ENCODE results near the gene C1QB. TPM values are rescaled to one million over a fixed set of nuclear protein-coding genes. Genes with fewer than 3 reads are reported as not detected.
A peak's percentile ranks its signal among the peaks of the same experiment; 100 is the strongest.
"Not testable (repeated sequence)": the region's sequence is repeated elsewhere in the genome, so short reads cannot be mapped to it uniquely, and the experiment has no call there.

The C1QB gene
- total RNA-seq, 1 experiment from 2014 or later: not detected

DNA sequence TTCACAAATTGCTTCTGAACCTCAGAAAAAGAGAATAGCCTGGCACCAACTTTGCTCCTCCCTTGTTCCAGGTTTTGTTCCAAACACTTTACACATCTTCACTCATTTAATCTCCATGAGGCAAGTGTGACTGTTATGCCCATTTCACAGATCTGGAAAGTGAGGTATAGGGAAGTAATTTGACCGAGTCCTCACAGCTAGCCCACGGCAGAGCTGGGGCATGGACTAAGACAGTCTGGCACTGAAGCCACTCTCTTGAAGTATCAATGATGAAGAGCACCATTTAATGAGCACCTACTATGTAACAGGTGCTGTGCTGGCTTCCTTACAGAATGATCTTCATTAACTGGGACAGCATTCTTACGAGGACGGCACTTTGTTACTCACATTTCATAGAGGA lies 19.0 kb downstream of the C1QB start:
- TF ChIP-seq, protein P1, sequence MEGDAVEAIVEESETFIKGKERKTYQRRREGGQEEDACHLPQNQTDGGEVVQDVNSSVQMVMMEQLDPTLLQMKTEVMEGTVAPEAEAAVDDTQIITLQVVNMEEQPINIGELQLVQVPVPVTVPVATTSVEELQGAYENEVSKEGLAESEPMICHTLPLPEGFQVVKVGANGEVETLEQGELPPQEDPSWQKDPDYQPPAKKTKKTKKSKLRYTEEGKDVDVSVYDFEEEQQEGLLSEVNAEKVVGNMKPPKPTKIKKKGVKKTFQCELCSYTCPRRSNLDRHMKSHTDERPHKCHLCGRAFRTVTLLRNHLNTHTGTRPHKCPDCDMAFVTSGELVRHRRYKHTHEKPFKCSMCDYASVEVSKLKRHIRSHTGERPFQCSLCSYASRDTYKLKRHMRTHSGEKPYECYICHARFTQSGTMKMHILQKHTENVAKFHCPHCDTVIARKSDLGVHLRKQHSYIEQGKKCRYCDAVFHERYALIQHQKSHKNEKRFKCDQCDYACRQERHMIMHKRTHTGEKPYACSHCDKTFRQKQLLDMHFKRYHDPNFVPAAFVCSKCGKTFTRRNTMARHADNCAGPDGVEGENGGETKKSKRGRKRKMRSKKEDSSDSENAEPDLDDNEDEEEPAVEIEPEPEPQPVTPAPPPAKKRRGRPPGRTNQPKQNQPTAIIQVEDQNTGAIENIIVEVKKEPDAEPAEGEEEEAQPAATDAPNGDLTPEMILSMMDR (IDR thresholded peaks at IDR 0.05; ENCODE audit: insufficient read depth in 1 of 2, low read depth in 1 of 2, low read length in 1 of 2, severe bottlenecking in 1 of 2, unreplicated experiment in 1 of 2): no peak
- Mint-ChIP-seq H3K27me3 (ENCODE audit: insufficient read depth, unreplicated experiment) (peaks cover 3% of the 10 kb centered on the region), H3K4me1 (ENCODE audit: low read depth, unreplicated experiment) (no peaks in the 10 kb centered on the region), H3K36me3 (ENCODE audit: insufficient read depth, unreplicated experiment) (no peaks in the 10 kb centered on the region), H3K9me3 (ENCODE audit: unreplicated experiment) (no peaks in the 10 kb centered on the region), H3K27ac (ENCODE audit: unreplicated experiment) (no peak overlapping the region), H3K4me3 (ENCODE audit: unreplicated experiment) (no peak overlapping the region)
- no TSS peak for BruUV-seq (replicated peaks)
- DNase-seq: no peak
- intact Hi-C loops (cut with micrococcal nuclease; ENCODE audit: unreplicated experiment): no loop called here
- H3K36me3 ChIP-seq (ENCODE audit: control insufficient read depth, insufficient read depth, low read length): no peaks in the 10 kb centered on the region
- CTCF ChIA-PET: no interaction called here
- H3K9me3 ChIP-seq: no peaks in the 10 kb centered on the region
- H3K4me3 ChIP-seq (ENCODE audit: low read depth, low read length): no peak overlapping the region
- no peaks in the 10 kb centered on the region for H3K4me1 ChIP-seq
- H3K27me3 ChIP-seq (replicated peaks; ENCODE audit: control insufficient read depth, insufficient read depth, low read length): no peaks in the 10 kb centered on the region
- POLR2A ChIA-PET: no interaction called here

DNA sequence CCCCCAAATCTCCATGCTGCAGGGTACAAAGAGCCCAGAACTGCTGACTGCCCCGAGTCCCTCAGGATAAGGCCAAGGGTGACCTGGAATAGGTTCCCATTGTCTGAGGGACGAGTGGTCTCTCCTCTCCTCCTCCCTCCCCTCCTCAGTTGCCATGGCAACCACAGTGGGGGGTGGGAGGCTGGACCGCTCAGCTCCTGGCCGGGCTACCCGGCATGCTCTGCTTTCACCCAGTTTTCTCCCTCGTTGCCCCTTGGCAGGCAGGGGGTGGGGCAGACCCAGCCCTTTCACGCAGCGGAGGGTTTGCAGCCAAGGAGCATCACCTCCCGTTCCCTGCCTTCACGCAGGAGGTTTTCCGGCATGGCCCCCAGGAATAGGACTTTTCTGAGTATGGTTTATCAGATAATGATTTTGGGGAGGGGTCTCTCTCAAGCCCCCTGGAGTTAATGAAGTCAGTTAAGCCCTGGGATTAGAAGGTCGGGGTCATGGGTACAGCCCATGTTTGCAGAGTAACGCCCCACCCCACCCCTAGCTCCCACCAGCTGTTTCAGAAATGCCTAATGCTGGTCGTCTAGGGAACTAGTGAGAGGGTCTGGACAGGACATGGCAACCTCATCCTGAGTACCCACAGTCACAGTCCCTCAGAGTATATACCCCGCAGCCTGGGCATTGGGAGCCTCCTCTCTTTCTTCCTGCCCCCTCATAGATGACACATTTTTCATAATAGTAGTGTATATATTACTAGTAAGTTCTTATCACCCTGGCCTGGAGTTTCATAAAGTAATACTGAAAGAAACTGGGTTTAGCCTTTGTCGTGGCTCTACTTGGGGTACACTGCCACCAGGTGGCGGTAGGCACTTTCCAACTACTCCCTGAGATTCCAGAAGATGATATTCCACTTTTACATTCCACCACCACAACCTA lies 20.7 kb downstream of the C1QB start:
- Histone ChIP-seq H3K4me3 (ENCODE audit: low read depth, low read length) (no peak overlapping the region), H3K36me3 (ENCODE audit: control insufficient read depth, insufficient read depth, low read length) (no peaks in the 10 kb centered on the region), H3K4me1 (no peaks in the 10 kb centered on the region), H3K9me3 (no peaks in the 10 kb centered on the region), H3K27me3 (replicated peaks; ENCODE audit: control insufficient read depth, insufficient read depth, low read length) (no peaks in the 10 kb centered on the region)
- no peak overlapping the region for H3K27ac Mint-ChIP-seq (ENCODE audit: unreplicated experiment)
- H3K4me1 Mint-ChIP-seq (ENCODE audit: low read depth, unreplicated experiment): no peaks in the 10 kb centered on the region
- H3K9me3 Mint-ChIP-seq (ENCODE audit: unreplicated experiment): no peaks in the 10 kb centered on the region
- H3K4me3 Mint-ChIP-seq (ENCODE audit: unreplicated experiment): no peak overlapping the region
- CTCF ChIA-PET: interaction anchor here (0.7 to 1.7 kb wide), 10 partner anchors 10 to 290 kb away, joined by 3 to 8 read pairs (median 4); no protein-coding TSS in a partner anchor
- H3K36me3 Mint-ChIP-seq (ENCODE audit: insufficient read depth, unreplicated experiment): no peaks in the 10 kb centered on the region
- DNase-seq: peak in 1 of 2 experiments; percentile 64
- TF ChIP-seq, protein P1 (IDR thresholded peaks at IDR 0.05; ENCODE audit: insufficient read depth in 1 of 2, low read depth in 1 of 2, low read length in 1 of 2, severe bottlenecking in 1 of 2, unreplicated experiment in 1 of 2): peak; percentile 73
- H3K27me3 Mint-ChIP-seq (ENCODE audit: insufficient read depth, unreplicated experiment): peaks cover 3% of the 10 kb centered on the region
- intact Hi-C loops (cut with micrococcal nuclease; ENCODE audit: unreplicated experiment): loop anchor here (1.0 kb wide), 6 partner anchors 16 to 291 kb away; no protein-coding TSS in a partner anchor
- BruUV-seq (replicated peaks): no TSS peak
- POLR2A ChIA-PET: no interaction called here

DNA sequence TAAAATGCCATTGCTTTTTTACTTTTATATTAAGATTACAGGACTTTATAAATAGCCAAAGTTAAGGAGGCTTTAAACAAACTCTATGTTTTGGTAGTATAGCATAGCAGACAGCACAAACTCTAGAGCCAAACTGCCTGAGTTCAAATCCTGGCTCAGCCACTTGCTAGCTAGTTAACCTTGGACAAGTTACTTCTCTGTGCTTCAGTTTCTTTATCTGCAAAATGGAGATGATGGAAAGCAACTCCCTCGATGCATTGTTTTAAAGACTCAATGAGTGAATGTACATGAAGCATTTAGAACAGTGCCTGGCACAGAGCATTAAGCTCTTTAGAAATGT lies 21.3 kb downstream of the C1QB start:
- Histone ChIP-seq H3K9me3 (no peaks in the 10 kb centered on the region), H3K4me3 (ENCODE audit: low read depth, low read length) (no peak overlapping the region), H3K27me3 (replicated peaks; ENCODE audit: control insufficient read depth, insufficient read depth, low read length) (no peaks in the 10 kb centered on the region), H3K36me3 (ENCODE audit: control insufficient read depth, insufficient read depth, low read length) (no peaks in the 10 kb centered on the region), H3K4me1 (no peaks in the 10 kb centered on the region)
- intact Hi-C loops (cut with micrococcal nuclease; ENCODE audit: unreplicated experiment): loop anchor here (1.0 kb wide), 6 partner anchors 15 to 290 kb away; no protein-coding TSS in a partner anchor
- ChIA-PET POLR2A (no interaction called here), CTCF (interaction anchor here (0.6 to 1.7 kb wide), 12 partner anchors 9 to 594 kb away, joined by 3 to 8 read pairs (median 4); no protein-coding TSS in a partner anchor)
- TF ChIP-seq, protein P1 (IDR thresholded peaks at IDR 0.05; ENCODE audit: insufficient read depth in 1 of 2, low read depth in 1 of 2, low read length in 1 of 2, severe bottlenecking in 1 of 2, unreplicated experiment in 1 of 2): no peak
- no peaks in the 10 kb centered on the region for H3K9me3 Mint-ChIP-seq (ENCODE audit: unreplicated experiment)
- H3K4me3 Mint-ChIP-seq (ENCODE audit: unreplicated experiment): no peak overlapping the region
- BruUV-seq (replicated peaks): no TSS peak
- peaks cover 2% of the 10 kb centered on the region for H3K27me3 Mint-ChIP-seq (ENCODE audit: insufficient read depth, unreplicated experiment)
- no peaks in the 10 kb centered on the region for H3K4me1 Mint-ChIP-seq (ENCODE audit: low read depth, unreplicated experiment)
- H3K36me3 Mint-ChIP-seq (ENCODE audit: insufficient read depth, unreplicated experiment): no peaks in the 10 kb centered on the region
- H3K27ac Mint-ChIP-seq (ENCODE audit: unreplicated experiment): no peak overlapping the region
- DNase-seq: no peak

DNA sequence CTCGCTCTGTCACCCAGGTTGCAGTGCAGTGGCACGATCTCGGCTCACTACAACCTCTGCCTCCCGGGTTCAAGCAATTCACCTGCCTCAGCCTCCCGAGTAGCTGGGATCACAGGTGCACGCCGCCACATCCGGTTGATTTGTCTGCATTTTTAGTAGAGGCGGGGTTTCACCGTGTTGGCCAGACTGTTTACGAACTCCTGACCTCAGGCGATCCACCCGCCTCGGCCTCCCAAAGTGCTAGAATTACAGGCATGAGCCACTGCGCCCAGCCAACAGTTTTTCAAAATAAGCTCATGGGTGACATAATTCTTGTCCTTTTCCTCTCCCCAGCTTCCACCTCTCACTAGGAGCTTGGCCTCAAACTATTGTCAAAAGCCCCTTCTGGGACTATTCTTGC lies 23.1 kb downstream of the C1QB start:
- CTCF ChIA-PET: interaction anchor here (1.0 kb wide), 1 partner anchor 28 kb away, joined by 3 read pairs; no protein-coding TSS in a partner anchor
- not testable (repeated sequence) for H3K4me1 Mint-ChIP-seq (ENCODE audit: low read depth, unreplicated experiment); H3K4me3 Mint-ChIP-seq (ENCODE audit: unreplicated experiment)

More for the DNA sequence above, 23.1 kb downstream of the C1QB start:
- H3K4me1 ChIP-seq; H3K9me3 Mint-ChIP-seq (ENCODE audit: unreplicated experiment); H3K27me3 ChIP-seq (replicated peaks; ENCODE audit: control insufficient read depth, insufficient read depth, low read length); intact Hi-C loops (cut with micrococcal nuclease; ENCODE audit: unreplicated experiment); H3K36me3 ChIP-seq (ENCODE audit: control insufficient read depth, insufficient read depth, low read length); H3K27ac Mint-ChIP-seq (ENCODE audit: unreplicated experiment); H3K36me3 Mint-ChIP-seq (ENCODE audit: insufficient read depth, unreplicated experiment); H3K9me3 ChIP-seq; DNase-seq; H3K27me3 Mint-ChIP-seq (ENCODE audit: insufficient read depth, unreplicated experiment); H3K4me3 ChIP-seq (ENCODE audit: low read depth, low read length); BruUV-seq (replicated peaks): not testable (repeated sequence)
- POLR2A ChIA-PET: interaction anchor here (0.7 kb wide), 1 partner anchor 13 kb away, joined by 3 read pairs; no protein-coding TSS in a partner anchor

All from Caco-2 (cell line).